Measurements from ENCODE around the gene ELAVL1.
"Not testable (repeated sequence)": the region's sequence is repeated elsewhere in the genome, so short reads cannot be mapped to it uniquely, and the experiment has no call there.

The ELAVL1 gene

DNA sequence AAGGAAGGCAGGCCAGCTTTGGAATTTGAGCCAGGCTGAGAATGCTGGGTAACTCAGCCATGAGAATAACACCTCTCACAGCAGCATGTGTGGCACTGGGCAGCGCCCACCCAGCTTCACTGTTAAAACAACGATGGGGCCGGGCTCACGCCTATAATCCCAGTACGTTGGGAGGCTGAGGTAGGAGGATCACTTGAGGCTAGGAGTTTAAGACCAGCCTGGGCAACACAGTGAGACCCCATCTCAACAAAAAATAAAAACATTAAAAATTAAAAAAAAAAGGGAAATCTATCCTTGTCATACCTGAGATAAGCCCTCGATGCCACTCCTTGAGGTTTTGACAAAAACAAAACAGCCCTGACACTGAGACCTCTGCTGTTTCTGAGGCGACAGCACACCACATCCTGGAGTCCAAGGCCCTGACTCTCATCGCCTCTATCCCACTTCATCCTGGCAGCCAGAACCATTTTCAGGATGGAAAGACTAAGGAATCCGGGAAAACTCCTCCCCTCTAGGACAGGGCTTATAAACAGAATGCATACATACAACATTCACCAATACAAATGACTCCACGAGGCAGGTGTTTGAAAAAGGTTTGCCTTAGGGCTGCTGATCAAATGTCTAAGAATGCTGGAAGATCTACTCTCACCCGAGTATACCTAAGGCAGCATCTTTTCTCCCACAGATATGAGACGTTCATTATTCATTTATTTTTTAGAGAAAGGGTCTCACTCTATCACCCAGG lies 39.3 kb downstream of the ELAVL1 start:
- no peak overlapping the region for H3K27ac ChIP-seq (ENCODE audit: low read depth, low read length)
- no peaks in the 10 kb centered on the region for H3K9me3 ChIP-seq (ENCODE audit: control insufficient read depth, insufficient read depth, low read length)
- peaks cover 7% of the 10 kb centered on the region for H3K4me1 ChIP-seq (ENCODE audit: control insufficient read depth, insufficient read depth, low read length)
- no peak overlapping the region for H3K9ac ChIP-seq (ENCODE audit: low read depth, low read length)
- H3K36me3 ChIP-seq (ENCODE audit: control insufficient read depth, insufficient read depth, low read length) = peaks cover 83% of the 10 kb centered on the region
- no peaks in the 10 kb centered on the region for H3K27me3 ChIP-seq (ENCODE audit: control insufficient read depth, insufficient read depth, low read length)
- H3K4me3 ChIP-seq (ENCODE audit: low read depth, low read length) = no peak overlapping the region

- H3K27ac ChIP-seq (ENCODE audit: low read depth, low read length) = no peak overlapping the region
- peaks cover 7% of the 10 kb centered on the region for H3K4me1 ChIP-seq (ENCODE audit: control insufficient read depth, insufficient read depth, low read length)
- H3K9ac ChIP-seq (ENCODE audit: low read depth, low read length) = no peak overlapping the region
- H3K4me3 ChIP-seq (ENCODE audit: low read depth, low read length) = no peak overlapping the region
- no peaks in the 10 kb centered on the region for H3K27me3 ChIP-seq (ENCODE audit: control insufficient read depth, insufficient read depth, low read length)
- no peaks in the 10 kb centered on the region for H3K9me3 ChIP-seq (ENCODE audit: control insufficient read depth, insufficient read depth, low read length)
- H3K36me3 ChIP-seq (ENCODE audit: control insufficient read depth, insufficient read depth, low read length) = peaks cover 91% of the 10 kb centered on the region
Observed at GRCh38 chr19:7965259-7965841, 40.1 kb downstream of the ELAVL1 start.

GRCh38 chr19:7963566-7963965 lies 41.9 kb downstream of the ELAVL1 start:
- Histone ChIP-seq H3K4me1 (ENCODE audit: control insufficient read depth, insufficient read depth, low read length) (no peaks in the 10 kb centered on the region), H3K27me3 (ENCODE audit: control insufficient read depth, insufficient read depth, low read length) (no peaks in the 10 kb centered on the region), H3K27ac (ENCODE audit: low read depth, low read length) (no peak overlapping the region), H3K36me3 (ENCODE audit: control insufficient read depth, insufficient read depth, low read length) (peaks cover 94% of the 10 kb centered on the region), H3K9me3 (ENCODE audit: control insufficient read depth, insufficient read depth, low read length) (no peaks in the 10 kb centered on the region), H3K9ac (ENCODE audit: low read depth, low read length) (no peak overlapping the region), H3K4me3 (ENCODE audit: low read depth, low read length) (no peak overlapping the region)

DNA sequence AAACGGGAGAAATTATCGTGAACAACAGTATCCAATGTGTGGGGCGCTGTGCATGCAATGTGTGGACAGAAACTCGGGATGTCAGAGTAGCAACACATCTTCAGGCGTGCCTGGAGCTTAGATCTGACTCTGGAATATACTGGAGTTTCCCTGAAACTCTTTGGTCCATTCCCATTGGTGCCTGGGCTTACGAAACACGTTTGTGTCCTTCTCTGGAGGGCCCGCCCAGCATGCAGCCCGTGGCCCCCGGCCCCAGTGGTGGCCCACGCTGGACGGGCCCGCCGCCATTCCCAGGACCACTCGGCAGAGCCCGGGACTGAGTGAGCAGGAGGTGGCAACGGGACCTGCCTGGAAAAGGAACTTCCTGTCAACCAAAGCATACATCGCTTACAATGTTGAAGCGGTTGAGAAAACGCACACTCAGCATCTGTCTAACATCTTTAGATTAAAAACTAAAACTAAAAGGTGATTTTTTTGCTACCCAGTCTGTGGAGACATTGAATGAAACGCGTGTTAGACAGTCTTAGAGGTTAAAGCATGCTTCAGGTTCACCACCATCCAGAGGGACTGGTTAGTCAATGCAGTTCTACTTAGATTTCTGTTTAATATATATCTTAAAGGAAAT lies 42.7 kb downstream of the ELAVL1 start:
- Histone ChIP-seq H3K36me3 (ENCODE audit: control insufficient read depth, insufficient read depth, low read length) (peaks cover 89% of the 10 kb centered on the region), H3K4me3 (ENCODE audit: low read depth, low read length) (no peak overlapping the region), H3K4me1 (ENCODE audit: control insufficient read depth, insufficient read depth, low read length) (no peaks in the 10 kb centered on the region), H3K27me3 (ENCODE audit: control insufficient read depth, insufficient read depth, low read length) (no peaks in the 10 kb centered on the region), H3K9me3 (ENCODE audit: control insufficient read depth, insufficient read depth, low read length) (no peaks in the 10 kb centered on the region), H3K27ac (ENCODE audit: low read depth, low read length) (no peak overlapping the region), H3K9ac (ENCODE audit: low read depth, low read length) (no peak overlapping the region)

DNA sequence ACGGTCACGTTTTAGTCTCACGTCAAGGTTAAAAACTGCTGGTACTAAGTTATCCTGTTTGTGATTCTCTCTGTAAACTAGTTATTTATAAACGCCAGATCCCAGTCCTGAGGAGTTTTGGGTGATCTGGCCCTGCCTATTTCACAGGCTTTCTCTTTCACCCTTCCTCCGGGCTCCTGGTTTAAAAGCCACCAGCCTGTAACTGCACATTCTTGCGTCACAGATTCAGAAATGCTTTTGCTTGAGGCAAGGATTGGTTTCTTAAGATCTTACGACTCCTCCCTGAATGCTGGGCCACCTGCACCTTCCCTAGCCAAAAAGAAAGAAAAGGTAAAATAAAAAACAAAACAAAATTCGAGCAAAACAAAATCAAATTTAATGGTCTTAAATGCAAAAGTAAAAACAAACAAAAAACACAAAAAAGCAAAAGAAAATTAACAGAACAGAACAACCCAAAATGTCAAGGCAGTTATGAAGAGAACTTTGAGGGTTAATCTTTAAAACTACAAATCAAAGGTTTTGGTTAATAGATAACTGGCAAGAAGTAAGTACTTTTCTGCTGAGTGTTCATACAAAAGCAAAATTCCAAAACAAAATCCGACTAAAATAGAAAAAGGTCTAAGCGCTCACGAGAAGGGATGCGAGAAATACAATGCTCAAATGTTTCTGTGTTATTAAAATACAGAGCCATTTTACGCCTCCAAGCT lies 43.4 kb downstream of the ELAVL1 start:
- Histone ChIP-seq H3K9ac (ENCODE audit: low read depth, low read length) (no peak overlapping the region), H3K27me3 (ENCODE audit: control insufficient read depth, insufficient read depth, low read length) (no peaks in the 10 kb centered on the region), H3K36me3 (ENCODE audit: control insufficient read depth, insufficient read depth, low read length) (peaks cover 82% of the 10 kb centered on the region), H3K4me3 (ENCODE audit: low read depth, low read length) (no peak overlapping the region), H3K4me1 (ENCODE audit: control insufficient read depth, insufficient read depth, low read length) (no peaks in the 10 kb centered on the region), H3K27ac (ENCODE audit: low read depth, low read length) (no peak overlapping the region), H3K9me3 (ENCODE audit: control insufficient read depth, insufficient read depth, low read length) (no peaks in the 10 kb centered on the region)

DNA sequence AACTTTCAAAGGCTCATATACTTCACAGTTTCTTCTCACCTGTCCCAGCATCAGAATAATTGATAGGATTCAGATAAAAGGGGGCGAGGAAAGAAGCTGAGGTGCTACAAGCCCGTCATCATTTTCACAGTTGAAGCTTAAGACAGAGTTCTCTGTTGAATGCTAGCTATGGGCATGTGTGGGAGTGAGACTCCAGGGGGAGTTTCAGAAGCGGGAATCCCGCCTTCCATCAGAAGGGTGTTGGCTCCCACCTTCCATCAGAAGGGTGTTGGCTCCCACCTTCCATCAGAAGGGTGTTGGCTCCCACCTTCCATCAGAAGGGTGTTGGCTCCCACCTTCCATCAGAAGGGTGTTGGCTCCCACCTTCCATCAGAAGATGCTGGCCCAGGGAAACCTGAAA lies 44.4 kb downstream of the ELAVL1 start:
- H3K27me3 ChIP-seq (ENCODE audit: control insufficient read depth, insufficient read depth, low read length) = not testable (repeated sequence)
- H3K36me3 ChIP-seq (ENCODE audit: control insufficient read depth, insufficient read depth, low read length) = peaks cover 72% of the 10 kb centered on the region

DNA sequence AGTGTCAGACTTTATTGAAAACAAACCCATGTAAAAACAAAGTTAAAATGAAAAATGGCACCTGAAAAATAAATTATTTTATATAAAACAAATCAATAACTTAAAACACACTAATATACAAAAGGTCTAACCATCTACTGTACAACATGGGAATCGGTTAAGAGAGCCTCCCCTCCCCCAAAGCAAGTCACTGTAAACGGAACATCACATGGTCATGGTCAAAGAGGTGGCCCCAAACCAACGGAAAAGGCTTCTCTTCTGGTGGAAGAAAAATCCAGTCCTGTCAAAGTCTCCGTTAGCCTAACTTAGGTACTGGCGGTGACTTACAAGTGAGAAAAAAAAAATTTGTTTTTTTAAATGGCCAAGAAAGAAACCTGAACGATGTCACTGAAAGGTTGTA lies 46.2 kb downstream of the ELAVL1 start:
- no peaks in the 10 kb centered on the region for H3K27me3 ChIP-seq (ENCODE audit: control insufficient read depth, insufficient read depth, low read length)
- no peak overlapping the region for H3K9ac ChIP-seq (ENCODE audit: low read depth, low read length)
- 0 out of 2 replicates have a peak, but pooled peaks cover 6% of the 10 kb centered on the region for H3K4me1 ChIP-seq (ENCODE audit: control insufficient read depth, insufficient read depth, low read length)
- peaks cover 54% of the 10 kb centered on the region for H3K36me3 ChIP-seq (ENCODE audit: control insufficient read depth, insufficient read depth, low read length)
- no peak overlapping the region for H3K27ac ChIP-seq (ENCODE audit: low read depth, low read length)
- H3K9me3 ChIP-seq (ENCODE audit: control insufficient read depth, insufficient read depth, low read length) = no peaks in the 10 kb centered on the region
- no peak overlapping the region for H3K4me3 ChIP-seq (ENCODE audit: low read depth, low read length)

More for the DNA sequence above, 44.4 kb downstream of the ELAVL1 start:
- H3K27ac ChIP-seq (ENCODE audit: low read depth, low read length); H3K9ac ChIP-seq (ENCODE audit: low read depth, low read length); H3K9me3 ChIP-seq (ENCODE audit: control insufficient read depth, insufficient read depth, low read length); H3K4me1 ChIP-seq (ENCODE audit: control insufficient read depth, insufficient read depth, low read length); H3K4me3 ChIP-seq (ENCODE audit: low read depth, low read length): not testable (repeated sequence)

GRCh38 chr19:7955696-7956095 lies 49.7 kb downstream of the ELAVL1 start:
- H3K9me3 ChIP-seq (ENCODE audit: control insufficient read depth, insufficient read depth, low read length) = no peaks in the 10 kb centered on the region
- no peak overlapping the region for H3K4me3 ChIP-seq (ENCODE audit: low read depth, low read length)
- peaks cover 6% of the 10 kb centered on the region; the same call in 1 of the 2 replicates for H3K4me1 ChIP-seq (ENCODE audit: control insufficient read depth, insufficient read depth, low read length)
- no peaks in the 10 kb centered on the region for H3K27me3 ChIP-seq (ENCODE audit: control insufficient read depth, insufficient read depth, low read length)
- no peak overlapping the region for H3K9ac ChIP-seq (ENCODE audit: low read depth, low read length)
- no peak overlapping the region for H3K27ac ChIP-seq (ENCODE audit: low read depth, low read length)
- H3K36me3 ChIP-seq (ENCODE audit: control insufficient read depth, insufficient read depth, low read length) = peaks cover 19% of the 10 kb centered on the region

DNA sequence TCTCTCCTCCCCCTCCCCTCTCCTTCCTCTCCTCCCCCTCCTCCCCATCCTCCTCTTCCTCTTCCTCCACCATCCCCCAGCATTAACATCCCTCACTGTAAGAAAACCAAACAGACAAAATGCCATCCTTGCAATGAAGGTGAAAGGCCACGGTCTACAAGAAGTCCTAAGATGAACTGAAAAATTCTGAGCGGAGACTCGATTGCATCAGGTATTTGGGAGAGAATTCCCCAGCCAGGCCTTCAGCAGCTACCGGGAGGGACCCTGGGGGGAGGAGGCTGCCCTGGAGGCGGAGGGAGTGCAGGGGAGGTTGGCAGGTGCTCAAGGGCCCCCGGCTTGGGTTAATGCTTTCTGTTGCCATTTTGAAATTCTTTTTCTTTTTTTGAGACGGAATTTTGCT lies 51.9 kb downstream of the ELAVL1 start:
- Histone ChIP-seq H3K27me3 (ENCODE audit: control insufficient read depth, insufficient read depth, low read length) (no peaks in the 10 kb centered on the region), H3K4me3 (ENCODE audit: low read depth, low read length) (no peak overlapping the region), H3K9me3 (ENCODE audit: control insufficient read depth, insufficient read depth, low read length) (no peaks in the 10 kb centered on the region), H3K9ac (ENCODE audit: low read depth, low read length) (no peak overlapping the region), H3K4me1 (ENCODE audit: control insufficient read depth, insufficient read depth, low read length) (peaks cover 6% of the 10 kb centered on the region; the same call in 1 of the 2 replicates), H3K27ac (ENCODE audit: low read depth, low read length) (no peak overlapping the region), H3K36me3 (ENCODE audit: control insufficient read depth, insufficient read depth, low read length) (0 out of 2 replicates have a peak, but pooled peaks cover 3% of the 10 kb centered on the region)

- no peak overlapping the region for H3K9ac ChIP-seq (ENCODE audit: low read depth, low read length)
- no peak overlapping the region for H3K27ac ChIP-seq (ENCODE audit: low read depth, low read length)
- H3K4me1 ChIP-seq (ENCODE audit: control insufficient read depth, insufficient read depth, low read length) = peaks cover 6% of the 10 kb centered on the region; the same call in 1 of the 2 replicates
- no peaks in the 10 kb centered on the region for H3K27me3 ChIP-seq (ENCODE audit: control insufficient read depth, insufficient read depth, low read length)
- no peaks in the 10 kb centered on the region for H3K36me3 ChIP-seq (ENCODE audit: control insufficient read depth, insufficient read depth, low read length)
- no peaks in the 10 kb centered on the region for H3K9me3 ChIP-seq (ENCODE audit: control insufficient read depth, insufficient read depth, low read length)
- H3K4me3 ChIP-seq (ENCODE audit: low read depth, low read length) = no peak overlapping the region
Observed at GRCh38 chr19:7953060-7953459, 52.4 kb downstream of the ELAVL1 start.
